Activated naive CD8-positive, alpha-beta T cell treated with anti-CD3 and anti-CD28 coated beads, Interleukin-2, amount 50 U/mL, for 24 hours (primary cell): ENCODE measurements around the gene PSMD3.
A peak's percentile ranks its signal among the peaks of the same experiment; 100 is the strongest.

Source experiments
- ATAC-seq: fragments of 150-1000 bp; cut with Tn5 transposase; one replicate; pipeline ENCODE4 v1.10.0; 2021
- DNase-seq: peaks from one replicate; pipeline ENCODE4 v3.0.0; 2021
- H3K27ac Mint-ChIP-seq: one replicate; pipeline ENCODE4 v1.8.0; 2021; ENCODE audit warnings: mild to moderate bottlenecking, mixed read lengths
- H3K27me3 Mint-ChIP-seq: one replicate; pipeline ENCODE4 v1.8.0; 2021; ENCODE audit warnings: mixed read lengths
- H3K36me3 Mint-ChIP-seq: one replicate; pipeline ENCODE4 v1.8.0; 2021; ENCODE audit warnings: low read depth, mixed read lengths
- H3K4me1 Mint-ChIP-seq: one replicate; pipeline ENCODE4 v1.8.0; 2021; ENCODE audit warnings: mixed read lengths
- H3K4me3 Mint-ChIP-seq: one replicate; pipeline ENCODE4 v1.8.0; 2021; ENCODE audit warnings: mild to moderate bottlenecking, moderate library complexity, mixed read lengths
- H3K9me3 Mint-ChIP-seq: one replicate; pipeline ENCODE4 v1.8.0; 2021; ENCODE audit warnings: mixed read lengths

PSMD3 gene

DNA sequence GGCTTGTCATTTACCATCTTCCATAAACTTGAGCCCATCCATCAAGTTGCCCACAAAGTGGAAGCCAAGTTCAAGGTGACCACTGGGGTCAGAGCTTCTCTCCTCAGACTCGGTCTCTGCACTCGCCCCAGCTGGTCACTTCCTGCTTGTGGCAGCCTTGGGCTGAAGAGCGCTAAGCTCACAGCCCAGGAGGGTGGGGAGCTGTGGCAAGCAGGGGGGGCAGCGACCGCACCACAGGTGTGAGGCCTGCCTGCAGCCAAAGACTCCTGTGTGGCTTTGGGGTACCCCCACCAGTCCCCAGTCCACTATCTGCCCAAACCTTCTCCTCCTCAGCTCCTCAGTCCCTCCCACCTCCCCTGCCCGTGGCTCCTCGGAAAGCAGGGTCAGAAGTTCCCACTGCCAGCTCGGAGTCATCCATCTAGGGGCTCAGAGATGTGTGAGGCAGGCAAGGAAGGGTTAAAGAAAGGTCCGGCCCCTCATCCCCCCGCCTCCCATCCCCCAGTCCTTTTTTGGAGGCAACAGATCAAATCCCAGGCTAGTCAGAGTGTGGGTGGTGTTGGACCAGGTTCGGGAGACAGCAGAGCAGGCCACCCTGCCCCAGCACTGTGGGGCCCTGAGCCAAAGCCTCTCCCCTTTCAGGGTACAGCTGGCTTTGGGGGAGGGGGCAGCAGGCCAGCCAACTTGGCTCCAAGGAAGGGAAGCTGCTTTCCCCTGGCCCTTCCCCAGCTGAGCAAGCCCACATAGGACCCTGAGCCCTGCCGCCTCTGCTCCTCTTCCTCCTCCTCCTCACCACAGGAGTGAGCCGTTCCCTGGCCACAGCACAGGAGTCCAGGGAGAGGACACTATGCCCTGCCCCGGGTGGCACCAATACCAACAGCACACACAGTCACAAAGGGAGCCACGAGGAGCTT is 37.9 kb downstream of the PSMD3 start:
- ATAC-seq = no peak
- no peaks in the 10 kb centered on the region for H3K4me1 Mint-ChIP-seq
- peaks cover 11% of the 10 kb centered on the region for H3K36me3 Mint-ChIP-seq
- H3K4me3 Mint-ChIP-seq = no peak overlapping the region
- no peak overlapping the region for H3K27ac Mint-ChIP-seq
- H3K27me3 Mint-ChIP-seq = no peaks in the 10 kb centered on the region
- DNase-seq = no peak
- H3K9me3 Mint-ChIP-seq = no peaks in the 10 kb centered on the region

DNA sequence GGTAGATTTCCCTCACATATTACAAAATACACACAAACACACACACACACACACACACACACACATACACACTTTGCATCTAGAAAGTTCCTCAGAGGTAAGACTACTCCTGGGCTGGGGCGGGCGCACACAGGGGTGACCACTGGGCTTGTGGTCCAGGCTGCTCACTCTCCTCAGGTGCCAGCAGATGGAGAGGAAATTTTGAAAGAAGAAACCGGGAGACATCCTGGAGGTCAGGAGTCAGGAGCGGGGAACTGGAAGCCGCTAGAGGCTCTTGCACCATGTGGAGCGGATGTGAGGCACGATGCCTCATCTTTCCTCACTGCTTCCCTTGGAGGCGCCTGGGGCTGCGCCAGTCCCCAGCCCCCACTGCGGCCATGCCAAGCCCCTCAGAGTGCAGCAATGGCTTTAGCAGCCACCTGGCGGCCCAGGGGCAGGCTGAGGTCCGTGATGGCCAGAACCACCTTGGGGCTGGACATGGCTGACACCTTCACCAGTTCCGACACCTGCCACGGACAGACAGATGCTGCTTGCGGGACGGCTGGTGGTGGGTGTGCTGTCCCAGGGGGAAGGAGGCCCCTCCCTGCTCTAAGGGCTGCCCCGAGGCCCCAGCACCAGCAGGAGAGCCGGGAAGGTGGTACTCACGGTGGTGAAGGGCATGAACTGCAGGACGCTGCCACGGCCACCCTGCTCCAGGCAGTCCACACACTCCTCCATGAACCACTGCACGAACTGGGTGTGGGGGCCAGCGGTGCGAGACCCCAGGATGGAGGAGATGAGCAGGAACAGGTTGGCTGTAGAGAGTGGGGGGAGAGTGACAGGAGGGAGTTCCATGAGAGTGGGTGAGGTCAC is 38.8 kb downstream of the PSMD3 start:
- Mint-ChIP-seq H3K27me3 (no peaks in the 10 kb centered on the region), H3K4me3 (no peak overlapping the region), H3K27ac (no peak overlapping the region), H3K9me3 (no peaks in the 10 kb centered on the region), H3K36me3 (peaks cover 11% of the 10 kb centered on the region), H3K4me1 (no peaks in the 10 kb centered on the region)
- DNase-seq (no peak), ATAC-seq (no peak)

DNA sequence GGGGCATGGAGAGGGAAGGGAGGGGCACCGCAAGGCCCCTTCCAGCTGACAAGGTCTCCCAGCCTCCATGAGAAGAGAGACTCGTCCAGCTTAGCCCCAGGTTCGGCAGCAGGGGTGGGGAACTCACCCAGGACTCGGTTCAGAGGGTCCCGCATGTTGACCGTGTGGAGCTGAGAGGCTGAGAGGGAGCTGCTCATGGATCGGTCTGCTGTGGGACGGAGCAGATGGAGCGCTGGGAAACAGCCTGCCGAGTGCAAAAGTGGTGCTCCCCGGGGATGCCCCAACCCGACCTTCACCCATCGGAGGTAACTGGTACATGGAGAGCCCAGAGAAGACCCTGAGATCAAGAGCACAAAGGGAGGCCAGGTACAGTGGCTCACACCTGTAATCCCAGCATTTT is 39.5 kb downstream of the PSMD3 start:
- Mint-ChIP-seq H3K27me3 (no peaks in the 10 kb centered on the region), H3K27ac (no peak overlapping the region), H3K36me3 (peaks cover 17% of the 10 kb centered on the region), H3K4me1 (no peaks in the 10 kb centered on the region), H3K9me3 (no peaks in the 10 kb centered on the region), H3K4me3 (no peak overlapping the region)
- ATAC-seq = no peak
- no peak for DNase-seq

DNA sequence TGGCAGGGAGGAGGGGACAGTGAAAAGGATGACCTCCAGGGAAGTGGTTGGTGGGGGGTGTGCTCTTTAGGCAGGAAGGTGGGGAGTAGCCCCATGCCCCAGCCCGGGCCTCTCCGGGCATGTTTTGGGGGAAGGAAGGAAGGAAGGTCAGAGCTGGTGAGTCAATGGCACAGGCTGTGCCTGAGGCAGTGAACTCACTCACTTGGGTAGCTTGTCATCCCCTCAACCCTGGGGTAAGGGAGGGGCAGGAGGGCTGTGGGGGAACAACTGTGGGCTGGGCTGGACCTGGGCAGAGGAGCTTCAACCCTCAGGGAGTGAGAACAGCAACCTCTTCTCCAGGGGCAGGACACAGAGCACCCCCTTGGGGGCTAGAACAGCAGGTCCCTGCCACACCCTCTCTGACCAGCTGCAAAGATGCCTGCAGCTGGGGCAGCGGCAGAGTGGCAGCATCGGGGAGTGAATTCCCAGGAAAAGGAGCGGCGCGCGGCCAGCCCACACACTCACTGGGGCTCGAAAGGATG is 40.9 kb downstream of the PSMD3 start:
- DNase-seq (no peak), ATAC-seq (no peak)
- no peak overlapping the region for H3K27ac Mint-ChIP-seq
- H3K36me3 Mint-ChIP-seq = peaks cover 31% of the 10 kb centered on the region
- peaks cover 10% of the 10 kb centered on the region for H3K4me1 Mint-ChIP-seq
- H3K9me3 Mint-ChIP-seq = no peaks in the 10 kb centered on the region
- H3K27me3 Mint-ChIP-seq = no peaks in the 10 kb centered on the region
- H3K4me3 Mint-ChIP-seq = no peak overlapping the region

DNA sequence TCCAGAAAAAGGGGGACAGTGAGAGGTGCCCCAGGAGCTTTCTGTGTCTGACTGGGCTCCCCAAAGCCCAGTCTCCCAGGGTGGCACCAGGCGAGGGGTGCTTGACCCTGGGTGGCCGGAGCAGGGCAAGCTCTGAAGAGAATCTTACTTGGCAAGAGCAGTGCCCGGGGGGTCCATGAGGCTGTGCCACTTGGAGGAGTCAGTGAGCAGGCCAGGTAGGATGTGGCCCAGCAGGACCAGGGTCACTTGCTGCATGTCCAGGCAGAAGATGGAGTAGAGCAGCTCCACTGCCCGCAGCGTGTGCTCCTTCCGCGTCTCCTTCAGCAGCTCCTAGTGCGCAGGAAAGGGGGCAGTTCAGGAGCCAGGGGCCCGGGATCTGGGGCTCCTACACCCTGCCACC is 41.9 kb downstream of the PSMD3 start:
- H3K27me3 Mint-ChIP-seq = no peaks in the 10 kb centered on the region
- peaks cover 32% of the 10 kb centered on the region for H3K36me3 Mint-ChIP-seq
- no peaks in the 10 kb centered on the region for H3K9me3 Mint-ChIP-seq
- no peak for DNase-seq
- H3K27ac Mint-ChIP-seq = no peak overlapping the region
- H3K4me1 Mint-ChIP-seq = peaks cover 16% of the 10 kb centered on the region
- no peak for ATAC-seq
- H3K4me3 Mint-ChIP-seq = no peak overlapping the region

DNA sequence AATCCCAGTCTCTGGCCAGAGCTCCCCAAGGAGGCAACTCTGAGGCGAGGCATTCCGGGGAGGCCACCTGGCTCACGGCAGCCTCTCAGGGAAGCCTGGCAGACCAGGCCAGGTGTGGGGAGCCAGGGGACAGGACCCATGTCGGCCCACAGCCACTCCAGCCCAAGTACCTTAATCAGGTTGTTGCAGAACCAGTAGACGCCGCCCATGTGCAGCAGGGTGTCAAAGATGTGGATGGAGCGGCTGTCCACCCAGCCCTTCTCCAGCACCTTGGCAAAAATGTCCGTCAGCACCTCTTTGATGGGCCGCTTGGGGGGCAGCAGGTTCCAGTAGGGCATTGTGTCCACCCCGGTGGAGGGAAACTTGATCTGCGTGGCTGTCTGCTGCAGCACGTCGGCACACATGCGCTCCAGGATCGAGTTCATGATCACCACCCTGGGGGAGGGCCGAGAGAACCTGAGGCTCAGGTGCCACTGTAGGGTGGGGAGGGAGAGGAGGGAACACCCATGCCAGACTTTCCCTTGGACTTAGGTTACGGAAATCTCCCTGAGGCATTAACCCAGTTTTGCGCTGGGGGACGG is 42.4 kb downstream of the PSMD3 start:
- Mint-ChIP-seq H3K4me1 (peaks cover 16% of the 10 kb centered on the region), H3K4me3 (no peak overlapping the region), H3K9me3 (no peaks in the 10 kb centered on the region), H3K27ac (no peak overlapping the region), H3K36me3 (peaks cover 34% of the 10 kb centered on the region), H3K27me3 (no peaks in the 10 kb centered on the region)
- no peak for ATAC-seq
- DNase-seq = no peak

DNA sequence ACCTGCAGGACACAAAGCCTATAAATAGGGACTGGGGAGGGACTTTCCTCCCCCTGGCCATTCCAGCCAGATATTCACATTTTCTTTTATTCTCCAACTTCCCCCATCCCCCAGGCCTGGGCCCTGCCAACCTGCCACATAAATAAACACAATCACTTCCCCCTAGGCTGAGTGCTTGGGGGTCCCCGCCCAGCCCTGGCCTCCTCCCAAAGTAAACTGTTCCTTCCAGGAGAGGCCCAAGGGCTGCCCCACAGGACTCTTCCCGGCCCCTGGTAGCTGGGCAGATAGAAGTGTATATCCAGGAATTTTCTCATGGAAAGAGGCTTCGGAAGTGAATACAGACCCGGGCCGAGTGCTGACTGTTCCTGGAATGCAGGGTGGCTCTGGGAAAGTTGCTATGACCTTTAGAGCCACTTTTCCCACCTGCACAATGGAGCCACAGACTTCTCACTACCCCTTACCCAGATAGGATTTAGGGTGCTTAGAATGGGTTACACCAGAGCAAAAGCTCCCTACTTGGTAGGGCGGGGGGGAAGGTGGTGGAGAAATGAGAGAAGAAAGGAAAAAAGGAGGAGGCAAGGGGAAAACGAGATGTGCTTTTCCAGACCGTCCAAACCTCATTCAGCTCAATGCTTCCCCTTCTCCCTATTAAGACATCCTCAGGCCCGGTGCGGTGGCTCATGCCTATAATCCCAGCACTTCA is 43.1 kb downstream of the PSMD3 start:
- Mint-ChIP-seq H3K36me3 (peaks cover 37% of the 10 kb centered on the region), H3K27me3 (no peaks in the 10 kb centered on the region), H3K27ac (no peak overlapping the region), H3K9me3 (no peaks in the 10 kb centered on the region), H3K4me3 (no peak overlapping the region), H3K4me1 (peaks cover 16% of the 10 kb centered on the region)
- no peak for ATAC-seq
- no peak for DNase-seq

DNA sequence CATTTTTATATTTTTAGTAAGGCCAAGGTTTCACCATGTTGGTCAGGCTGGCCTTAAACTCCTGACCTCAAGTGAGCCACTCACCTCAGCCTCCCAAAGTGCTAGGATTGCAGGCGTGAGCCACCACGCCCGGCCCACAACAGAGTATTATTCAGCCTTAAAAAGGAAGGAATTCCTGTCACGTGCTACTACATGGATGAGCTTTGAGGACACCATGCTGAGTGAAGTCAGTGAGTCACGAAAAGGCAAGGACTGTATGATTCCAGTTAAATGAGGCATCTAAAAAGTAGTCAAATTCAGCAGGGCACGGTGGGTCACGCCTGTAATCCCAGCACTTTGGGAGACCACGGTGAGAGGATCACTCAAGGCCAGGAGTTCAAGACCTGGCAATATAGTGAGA is 44.3 kb downstream of the PSMD3 start:
- ATAC-seq = no peak
- peaks cover 44% of the 10 kb centered on the region for H3K36me3 Mint-ChIP-seq
- H3K27me3 Mint-ChIP-seq = no peaks in the 10 kb centered on the region
- no peak overlapping the region for H3K4me3 Mint-ChIP-seq
- DNase-seq = no peak
- H3K9me3 Mint-ChIP-seq = no peaks in the 10 kb centered on the region
- H3K27ac Mint-ChIP-seq = no peak overlapping the region
- peaks cover 16% of the 10 kb centered on the region for H3K4me1 Mint-ChIP-seq

DNA sequence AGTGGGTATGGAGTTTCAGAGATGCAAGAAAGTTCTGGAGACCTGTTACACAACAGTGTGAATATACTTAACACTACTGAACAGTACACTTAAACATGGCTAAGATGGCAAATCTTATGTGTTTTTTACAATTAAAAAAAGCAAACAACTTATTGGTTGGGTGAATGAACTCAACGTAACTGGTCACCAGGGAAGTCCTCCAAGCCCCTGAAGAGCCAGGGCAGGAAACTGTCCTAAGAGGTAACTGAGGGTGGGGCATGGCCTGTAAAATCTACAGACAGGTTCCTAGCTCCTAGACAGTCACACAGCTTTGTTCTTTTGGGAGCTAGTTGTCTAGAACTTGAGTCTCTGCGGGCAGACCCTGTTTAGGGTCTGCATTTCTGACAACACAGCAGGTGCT is 45.0 kb downstream of the PSMD3 start:
- DNase-seq = no peak
- no peak for ATAC-seq
- Mint-ChIP-seq H3K36me3 (peaks cover 44% of the 10 kb centered on the region), H3K9me3 (no peaks in the 10 kb centered on the region), H3K4me1 (peaks cover 16% of the 10 kb centered on the region), H3K27me3 (no peaks in the 10 kb centered on the region), H3K4me3 (no peak overlapping the region), H3K27ac (no peak overlapping the region)

DNA sequence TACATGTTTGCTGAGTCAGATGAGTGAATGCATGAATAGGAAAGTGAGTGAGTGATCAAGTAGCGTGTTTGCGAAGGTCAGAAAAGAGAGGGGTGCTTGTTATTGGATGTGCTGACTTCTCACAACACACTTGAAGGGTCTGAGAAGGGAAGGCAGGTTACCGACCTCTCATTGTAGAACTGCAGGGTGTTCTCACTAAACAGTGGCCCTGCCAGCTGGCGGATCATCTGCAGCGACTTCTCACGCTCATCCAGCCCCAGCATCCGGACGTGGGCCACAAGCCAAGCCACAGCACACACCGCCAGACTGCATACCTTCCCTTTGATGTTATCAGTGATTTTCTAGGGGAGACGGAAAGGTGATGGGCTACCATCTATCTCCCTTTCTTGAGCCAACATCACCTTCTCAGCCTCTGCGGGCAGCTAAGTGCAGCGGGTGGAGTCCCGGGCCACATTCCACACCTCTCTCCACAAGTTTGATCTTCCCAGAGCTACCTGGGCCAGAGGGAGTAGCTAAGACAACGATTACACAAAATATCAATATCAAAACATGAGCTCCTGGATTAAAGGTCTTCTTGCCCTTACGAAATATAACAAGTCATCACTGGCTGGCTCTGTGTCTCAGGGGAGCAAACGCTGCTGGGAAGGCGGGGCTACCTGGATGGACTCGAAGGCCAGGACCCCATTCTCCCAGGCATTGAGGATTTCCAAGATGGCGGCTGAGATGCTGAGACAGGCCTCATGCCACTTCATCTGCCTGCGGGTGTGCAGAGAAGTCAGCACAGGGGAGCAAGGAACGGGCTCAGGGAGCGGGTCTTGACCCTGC is 45.6 kb downstream of the PSMD3 start:
- Mint-ChIP-seq H3K4me1 (peaks cover 16% of the 10 kb centered on the region), H3K9me3 (no peaks in the 10 kb centered on the region), H3K36me3 (peaks cover 40% of the 10 kb centered on the region), H3K27me3 (no peaks in the 10 kb centered on the region), H3K4me3 (no peak overlapping the region), H3K27ac (no peak overlapping the region)
- no peak for ATAC-seq
- DNase-seq = no peak

DNA sequence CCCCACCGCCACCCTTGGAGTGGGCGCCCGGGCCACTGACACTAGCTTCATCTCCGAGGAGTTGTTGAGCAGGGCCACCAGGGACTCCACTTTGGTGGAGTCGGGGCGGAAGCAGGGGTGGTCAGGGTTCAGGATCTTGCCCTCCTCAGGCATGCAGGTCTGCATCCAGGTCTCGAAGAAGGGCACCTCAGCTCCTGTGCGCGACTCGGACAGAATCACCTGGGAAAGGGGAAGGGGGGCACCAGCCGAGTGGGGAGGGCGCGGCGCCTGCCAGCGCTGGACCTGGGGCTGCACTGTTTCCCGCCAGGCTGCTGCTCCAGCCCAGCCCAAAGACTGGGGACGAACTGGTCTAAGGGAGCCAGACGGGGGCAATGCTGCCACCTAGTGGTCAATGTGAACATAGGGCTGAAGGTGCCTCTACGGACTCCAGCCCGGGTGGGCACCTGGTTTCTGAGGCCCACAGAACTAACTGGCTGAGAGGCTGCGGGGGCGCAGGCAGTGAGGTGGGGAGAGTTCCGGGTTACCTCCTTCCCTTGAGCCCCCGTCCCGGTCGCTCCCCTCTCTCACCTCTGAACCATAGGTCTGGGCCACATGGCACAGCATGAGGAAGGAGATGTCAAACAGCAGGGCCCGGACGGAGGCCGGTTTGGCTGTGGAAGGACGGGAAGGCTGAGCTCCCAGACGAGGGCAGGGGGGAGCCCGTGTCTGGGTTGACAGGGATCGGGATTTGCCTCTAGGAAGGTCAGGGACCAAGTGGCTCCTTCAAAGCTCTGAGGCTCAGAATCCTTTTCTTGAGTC is 46.4 kb downstream of the PSMD3 start:
- Mint-ChIP-seq H3K36me3 (peaks cover 42% of the 10 kb centered on the region), H3K4me1 (peaks cover 16% of the 10 kb centered on the region), H3K27me3 (no peaks in the 10 kb centered on the region), H3K27ac (no peak overlapping the region), H3K9me3 (no peaks in the 10 kb centered on the region), H3K4me3 (no peak overlapping the region)
- DNase-seq = peak; percentile 73
- ATAC-seq = peak; percentile 90

DNA sequence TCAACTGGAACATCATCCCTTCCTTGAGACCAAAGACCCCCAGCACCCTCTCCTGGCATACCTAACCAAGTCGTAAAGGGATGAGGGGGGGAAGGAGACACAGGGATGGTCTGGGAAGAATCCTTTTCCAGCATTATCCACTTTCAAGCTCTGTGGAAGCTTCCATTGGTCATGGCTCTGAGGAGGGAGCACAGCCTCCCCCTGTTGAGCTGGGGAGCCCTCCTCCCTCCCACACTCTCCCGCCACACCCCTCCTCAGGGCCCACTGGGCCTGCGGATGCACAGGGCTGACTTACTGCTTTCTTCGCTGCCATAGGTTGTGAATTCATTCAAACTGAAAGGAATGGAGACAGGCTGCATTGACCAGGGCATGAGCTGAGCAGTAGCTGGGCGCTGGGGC is 47.0 kb downstream of the PSMD3 start:
- no peak for DNase-seq
- no peak for ATAC-seq
- peaks cover 41% of the 10 kb centered on the region for H3K36me3 Mint-ChIP-seq
- H3K4me1 Mint-ChIP-seq = peaks cover 16% of the 10 kb centered on the region
- no peak overlapping the region for H3K27ac Mint-ChIP-seq
- no peaks in the 10 kb centered on the region for H3K27me3 Mint-ChIP-seq
- no peak overlapping the region for H3K4me3 Mint-ChIP-seq
- no peaks in the 10 kb centered on the region for H3K9me3 Mint-ChIP-seq

DNA sequence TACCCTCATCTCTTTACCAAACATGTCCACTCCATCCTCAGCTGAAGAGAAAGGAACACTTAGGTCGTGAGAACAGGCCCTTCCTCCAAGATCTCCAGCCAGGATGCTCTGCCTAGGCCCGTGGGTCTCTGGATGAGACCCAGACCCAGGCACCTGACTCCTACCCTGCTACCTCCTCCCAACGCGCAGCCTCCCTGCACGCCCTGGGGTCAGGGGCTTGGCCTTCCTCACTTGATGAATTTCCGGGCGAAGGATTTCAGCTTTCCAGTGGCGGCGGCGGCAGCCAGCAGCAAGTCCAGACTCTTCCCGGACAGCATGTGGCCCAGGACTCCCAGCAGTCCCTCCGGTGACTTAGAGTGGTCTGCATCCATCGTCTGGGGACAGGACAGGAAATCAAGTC is 48.0 kb downstream of the PSMD3 start:
- Mint-ChIP-seq H3K36me3 (peaks cover 42% of the 10 kb centered on the region), H3K27ac (no peak overlapping the region), H3K27me3 (no peaks in the 10 kb centered on the region), H3K4me3 (no peak overlapping the region), H3K4me1 (peaks cover 16% of the 10 kb centered on the region), H3K9me3 (no peaks in the 10 kb centered on the region)
- no peak for DNase-seq
- no peak for ATAC-seq
